Right lobe of liver (tissue), 6 donors: Measurements from ENCODE around the gene DYNC1LI2. TPM values are rescaled to one million over a fixed set of nuclear protein-coding genes. Genes with fewer than 3 reads are reported as not detected.

Experiments used
- ATAC-seq, 4 donors: fragments of 200-7000 bp; cut with Tn5 transposase; one replicate each; pipeline ENCODE4 v1.9.1; 2020; ENCODE audit warnings: mild to moderate bottlenecking in 4 of 4, moderate library complexity in 4 of 4
- DNase-seq, 3 donors: peaks; one replicate each; pipeline ENCODE4 v3.0.0-alpha.2; 2020
- H3K27ac ChIP-seq, 3 donors: fragments of 200-600 bp; one replicate each; pipeline ENCODE4 v1.8.0; 2022
- H3K27me3 ChIP-seq, 2 donors: fragments of 200-600 bp; one replicate each; pipeline ENCODE4 v1.8.0; 2022
- H3K36me3 ChIP-seq, 4 donors: fragments of 200-600 bp; sonication (generic) in 1 of 4; one replicate each; pipeline versions ENCODE4 v1.5.1 to v1.8.0; 2017 to 2022; ENCODE audit warnings: control low read depth in 1 of 4
- H3K4me1 ChIP-seq, 4 donors: fragments of 200-600 bp; sonication (generic) in 1 of 4; one replicate each; pipeline versions ENCODE4 v1.5.1 to v1.8.0; 2017 to 2022; ENCODE audit warnings: control low read depth in 1 of 4
- H3K4me3 ChIP-seq, 3 donors: fragments of 200-600 bp; one replicate each; pipeline ENCODE4 v1.8.0; 2022
- H3K9me3 ChIP-seq, 4 donors: fragments of 200-600 bp; sonication (generic) in 1 of 4; one replicate each; pipeline versions ENCODE4 v1.5.1 to v1.8.0; 2017 to 2022; ENCODE audit warnings: control low read depth in 1 of 4
- POLR2A ChIP-seq: fragments of 450-650 bp; IDR thresholded peaks from one replicate; pipeline ENCODE4 v1.6.1; 2017; ENCODE audit warnings: antibody characterized with exemption, mild to moderate bottlenecking
- WGBS: methylation state at CpG from one replicate; pipeline ENCODE4 v1.1.6; 2018; ENCODE audit warnings: low coverage, low lambda C conversion rate; ENCODE audit not compliant: insufficient coverage; ENCODE audit errors: missing lambda C conversion rate; 5-methylcytosine and 5-hydroxymethylcytosine counted together
- intact Hi-C, 2 donors: fragments of 100-400 bp; cut with DNase I; formaldehyde crosslinking; loops; one replicate each; pipeline versions ENCODE4 v1.11.2 to v1.14.1; 2022
- total RNA-seq, 6 experiments: library from RNA; depleted of rRNA in 2 of 6; stranded (reverse); fragments of >200 nt in 2 of 6; fragmentation: NEBNext Ultra II Directional in 3 of 6; extraction: Animal tissue kit (Norgen Biotek cat#: 25700) in 3 of 6; gene quantifications; one replicate each; pipeline versions ENCODE4 v1.1.0 to v1.2.4, GENCODE V29; 2016 to 2023
- TF ChIP-seq, protein P1 (sequence below), 4 donors: fragments of 200-600 bp in 3 of 4; fragments of 450-650 bp in 1 of 4; IDR thresholded peaks; one replicate each; pipeline versions ENCODE4 v1.5.1 to v1.8.0; 2016 to 2022; ENCODE audit warnings: antibody characterized with exemption in 4 of 4, mild to moderate bottlenecking in 2 of 4
- donor health status: DM: no; HTN: yes; CAD: no.
- donor health status: DM: no; HTN: no; CAD: no.
- donor health status: DM: no; HTN: no; CAD: no.
- donor health status: DM: no; HTN: yes; CAD: no.
- donor health status: DM: no; HTN: yes; CAD: no.

The DYNC1LI2 gene
- total RNA-seq, 6 experiments from 2014 or later = 30.5 to 44.1 (median 37.9) TPM

- TF ChIP-seq POLR2A = no peak
- TF ChIP-seq, protein P1, sequence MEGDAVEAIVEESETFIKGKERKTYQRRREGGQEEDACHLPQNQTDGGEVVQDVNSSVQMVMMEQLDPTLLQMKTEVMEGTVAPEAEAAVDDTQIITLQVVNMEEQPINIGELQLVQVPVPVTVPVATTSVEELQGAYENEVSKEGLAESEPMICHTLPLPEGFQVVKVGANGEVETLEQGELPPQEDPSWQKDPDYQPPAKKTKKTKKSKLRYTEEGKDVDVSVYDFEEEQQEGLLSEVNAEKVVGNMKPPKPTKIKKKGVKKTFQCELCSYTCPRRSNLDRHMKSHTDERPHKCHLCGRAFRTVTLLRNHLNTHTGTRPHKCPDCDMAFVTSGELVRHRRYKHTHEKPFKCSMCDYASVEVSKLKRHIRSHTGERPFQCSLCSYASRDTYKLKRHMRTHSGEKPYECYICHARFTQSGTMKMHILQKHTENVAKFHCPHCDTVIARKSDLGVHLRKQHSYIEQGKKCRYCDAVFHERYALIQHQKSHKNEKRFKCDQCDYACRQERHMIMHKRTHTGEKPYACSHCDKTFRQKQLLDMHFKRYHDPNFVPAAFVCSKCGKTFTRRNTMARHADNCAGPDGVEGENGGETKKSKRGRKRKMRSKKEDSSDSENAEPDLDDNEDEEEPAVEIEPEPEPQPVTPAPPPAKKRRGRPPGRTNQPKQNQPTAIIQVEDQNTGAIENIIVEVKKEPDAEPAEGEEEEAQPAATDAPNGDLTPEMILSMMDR (IDR thresholded peaks at IDR 0.05) = no peak
- Histone ChIP-seq H3K4me3 (no peak overlapping the region), H3K9me3 (no peaks in the 10 kb centered on the region), H3K27ac (no peak overlapping the region), H3K36me3 (no peaks in the 10 kb centered on the region), H3K4me1 (no peaks in the 10 kb centered on the region), H3K27me3 (no peaks in the 10 kb centered on the region)
- ATAC-seq = no peak
- intact Hi-C loops = loop anchor here in 1 of 2 donors (10.0 kb wide), 1 partner anchor 48 kb away; no protein-coding TSS in a partner anchor
- WGBS = 95% methylated on average over 3 of the region's 3 CpGs
- peak in 1 of 3 donors; percentile 6 for DNase-seq
Observed at GRCh38 chr16:66676599-66676998, 74.8 kb downstream of the DYNC1LI2 start.

- TF ChIP-seq, protein P1 (IDR thresholded peaks at IDR 0.05) = no peak
- H3K27ac ChIP-seq = no peak overlapping the region
- intact Hi-C loops = loop anchor here in 1 of 2 donors (10.0 kb wide), 1 partner anchor 51 kb away; no protein-coding TSS in a partner anchor
- H3K27me3 ChIP-seq = no peaks in the 10 kb centered on the region
- peak in 1 of 3 donors; percentile 20 for DNase-seq
- no peak overlapping the region for H3K4me3 ChIP-seq
- no peak for ATAC-seq
- no peaks in the 10 kb centered on the region for H3K9me3 ChIP-seq
- no peaks in the 10 kb centered on the region for H3K4me1 ChIP-seq
- 90% methylated on average over 2 of the region's 2 CpGs for WGBS
- H3K36me3 ChIP-seq = no peaks in the 10 kb centered on the region
Observed at GRCh38 chr16:66673691-66674090, 77.7 kb downstream of the DYNC1LI2 start.

Other genes starting within 250 kb of the DYNC1LI2 start
- 10 to 100 TPM; 25.8 to 41.7 (median 33.6) TPM for gene TK2, start 201.5 kb downstream of the DYNC1LI2 start, total RNA-seq
- 10 to 100 TPM in 4 of 6 experiments, 1 to 10 TPM in 2; 8.4 to 30.5 (median 14.0) TPM for gene CKLF, start 199.0 kb downstream of the DYNC1LI2 start, total RNA-seq
- 1 to 10 TPM in 2 of 6 experiments, under 1 TPM in 3, not detected in 1; 0.69 to 1.6 (median 0.90) TPM for gene CMTM1, start 185.2 kb downstream of the DYNC1LI2 start, total RNA-seq
- gene CMTM2, start 172.1 kb downstream of the DYNC1LI2 start, total RNA-seq = under 1 TPM in 3 of 6 experiments, not detected in 3; 0.44 to 0.83 (median 0.55) TPM
- gene CMTM3, start 146.9 kb downstream of the DYNC1LI2 start, total RNA-seq = 1 to 10 TPM; 1.6 to 9.6 (median 5.4) TPM
- gene CMTM4, start 54.9 kb downstream of the DYNC1LI2 start, total RNA-seq = 10 to 100 TPM in 2 of 6 experiments, 1 to 10 TPM in 4; 5.1 to 14.8 (median 8.0) TPM
- gene TERB1, start 50.0 kb upstream of the DYNC1LI2 start, total RNA-seq = not detected
- 10 to 100 TPM; 16.4 to 22.7 (median 20.2) TPM for gene NAE1, start 79.4 kb upstream of the DYNC1LI2 start, total RNA-seq
- gene CA7, start 92.8 kb upstream of the DYNC1LI2 start, total RNA-seq = not detected
- 10 to 100 TPM in 3 of 6 experiments, 1 to 10 TPM in 3; 5.1 to 15.5 (median 10.8) TPM for gene PDP2, start 128.9 kb upstream of the DYNC1LI2 start, total RNA-seq
- under 1 TPM in 4 of 6 experiments, not detected in 2; 0.07 to 0.47 (median 0.22) TPM for gene CDH16, start 167.3 kb upstream of the DYNC1LI2 start, total RNA-seq
- gene RRAD, start 173.9 kb upstream of the DYNC1LI2 start, total RNA-seq = 1 to 10 TPM in 3 of 6 experiments, under 1 TPM in 2, not detected in 1; 0.51 to 7.7 (median 3.0) TPM
- 100 to 1,000 TPM in 2 of 6 experiments, 10 to 100 TPM in 4; 40.6 to 111 (median 47.4) TPM for gene CIAO2B, start 182.8 kb upstream of the DYNC1LI2 start, total RNA-seq
- gene CES2, start 183.9 kb upstream of the DYNC1LI2 start, total RNA-seq = 100 to 1,000 TPM; 226 to 357 (median 263) TPM
- 10 to 100 TPM; 19.1 to 82.4 (median 35.9) TPM for gene CES3, start 209.7 kb upstream of the DYNC1LI2 start, total RNA-seq
- 10 to 100 TPM in 4 of 6 experiments, 1 to 10 TPM in 2; 5.2 to 54.7 (median 15.3) TPM for gene CES4A, start 237.0 kb upstream of the DYNC1LI2 start, total RNA-seq